C4-2B (cell line): ENCODE measurements around the gene LONRF3.

Experiments used
- ZFX ChIP-seq: fragments of 450-650 bp; IDR thresholded peaks from 2 replicates; pipeline ENCODE4 v1.6.1; 2017
- TF ChIP-seq, protein P1 (sequence below): fragments of 450-650 bp; conservative IDR thresholded peaks from 2 replicates; pipeline ENCODE4 v1.5.1; 2017; ENCODE audit warnings: mild to moderate bottlenecking

DNA sequence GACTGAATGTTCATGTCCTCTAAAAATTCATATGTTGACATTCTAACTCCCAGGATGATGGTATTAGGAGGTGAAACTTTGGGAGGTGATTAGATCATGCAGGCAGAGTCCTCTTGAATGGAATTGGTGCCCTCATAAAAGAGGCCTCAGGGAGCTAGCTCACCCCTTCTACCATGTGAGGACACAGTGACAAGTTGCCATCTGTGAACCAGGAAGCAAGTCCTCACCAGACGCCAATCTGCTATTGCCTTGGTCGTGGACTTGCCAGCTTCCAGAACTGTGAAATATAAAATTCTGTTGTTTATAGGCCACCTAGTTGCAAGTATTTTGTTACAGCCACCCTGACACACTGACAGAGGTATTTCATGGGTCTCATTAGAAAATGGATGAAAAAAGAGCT is 28.5 kb upstream of the LONRF3 start:
- TF ChIP-seq, protein P1, sequence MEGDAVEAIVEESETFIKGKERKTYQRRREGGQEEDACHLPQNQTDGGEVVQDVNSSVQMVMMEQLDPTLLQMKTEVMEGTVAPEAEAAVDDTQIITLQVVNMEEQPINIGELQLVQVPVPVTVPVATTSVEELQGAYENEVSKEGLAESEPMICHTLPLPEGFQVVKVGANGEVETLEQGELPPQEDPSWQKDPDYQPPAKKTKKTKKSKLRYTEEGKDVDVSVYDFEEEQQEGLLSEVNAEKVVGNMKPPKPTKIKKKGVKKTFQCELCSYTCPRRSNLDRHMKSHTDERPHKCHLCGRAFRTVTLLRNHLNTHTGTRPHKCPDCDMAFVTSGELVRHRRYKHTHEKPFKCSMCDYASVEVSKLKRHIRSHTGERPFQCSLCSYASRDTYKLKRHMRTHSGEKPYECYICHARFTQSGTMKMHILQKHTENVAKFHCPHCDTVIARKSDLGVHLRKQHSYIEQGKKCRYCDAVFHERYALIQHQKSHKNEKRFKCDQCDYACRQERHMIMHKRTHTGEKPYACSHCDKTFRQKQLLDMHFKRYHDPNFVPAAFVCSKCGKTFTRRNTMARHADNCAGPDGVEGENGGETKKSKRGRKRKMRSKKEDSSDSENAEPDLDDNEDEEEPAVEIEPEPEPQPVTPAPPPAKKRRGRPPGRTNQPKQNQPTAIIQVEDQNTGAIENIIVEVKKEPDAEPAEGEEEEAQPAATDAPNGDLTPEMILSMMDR, result no peak
- no peak for TF ChIP-seq ZFX
